NCI-H2196 (cell line): ENCODE measurements around the gene LAMTOR1.

Source experiments
- DNase-seq: peaks from one replicate; lab custom pipeline; 2025; ENCODE audit not compliant: unreplicated experiment; lab: John Stamatoyannopoulos, UW

The LAMTOR1 gene

DNA sequence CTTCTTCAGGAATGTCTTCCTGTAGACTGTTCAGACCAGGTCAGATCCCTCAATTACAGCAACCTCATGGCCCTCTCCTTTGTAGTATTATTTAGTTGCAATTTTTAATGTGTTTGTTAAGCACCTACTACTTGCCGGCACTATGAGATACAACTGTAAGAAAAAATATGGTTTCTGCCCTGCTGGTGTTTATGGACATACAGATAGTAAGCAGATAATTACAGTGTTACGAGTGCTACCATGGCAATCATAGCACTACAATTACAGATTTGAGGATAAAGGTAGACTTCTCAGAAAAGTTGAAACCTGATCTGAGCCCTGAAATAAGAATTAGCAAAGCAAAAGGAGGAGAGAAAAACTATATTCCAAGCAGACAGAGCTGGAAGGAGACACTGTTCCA lies 19.7 kb downstream of the LAMTOR1 start:
- DNase-seq, result peak; percentile 36

DNA sequence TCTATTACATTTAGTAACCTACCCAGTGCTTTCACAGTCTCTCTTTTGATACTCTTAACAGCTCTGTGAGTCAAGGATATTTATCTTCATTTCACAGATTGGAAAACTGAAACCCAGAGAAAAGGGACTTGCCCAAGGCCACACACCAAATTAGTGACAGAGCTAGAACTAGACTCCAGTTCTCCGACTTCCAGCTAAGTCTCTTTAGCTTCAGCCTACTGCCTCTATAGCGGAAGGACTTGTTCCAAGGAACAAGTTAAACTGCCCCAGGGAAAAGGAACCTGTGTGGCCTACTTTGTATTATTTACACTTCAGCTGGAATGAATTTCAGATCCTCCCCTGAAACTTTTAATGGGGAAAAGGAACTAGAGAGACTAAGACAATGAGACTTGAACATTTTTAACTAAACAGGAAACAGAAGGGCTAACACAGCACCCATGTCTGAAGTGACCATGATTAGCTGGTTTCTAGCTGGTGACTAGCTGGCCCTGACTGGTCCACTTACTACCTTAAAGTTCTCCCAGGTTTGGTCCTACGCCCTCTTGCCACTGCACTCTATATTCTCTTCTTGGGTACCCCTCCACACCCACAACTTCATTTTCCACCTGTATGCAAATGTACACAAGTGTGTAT lies 21.2 kb downstream of the LAMTOR1 start:
- DNase-seq, result no peak

DNA sequence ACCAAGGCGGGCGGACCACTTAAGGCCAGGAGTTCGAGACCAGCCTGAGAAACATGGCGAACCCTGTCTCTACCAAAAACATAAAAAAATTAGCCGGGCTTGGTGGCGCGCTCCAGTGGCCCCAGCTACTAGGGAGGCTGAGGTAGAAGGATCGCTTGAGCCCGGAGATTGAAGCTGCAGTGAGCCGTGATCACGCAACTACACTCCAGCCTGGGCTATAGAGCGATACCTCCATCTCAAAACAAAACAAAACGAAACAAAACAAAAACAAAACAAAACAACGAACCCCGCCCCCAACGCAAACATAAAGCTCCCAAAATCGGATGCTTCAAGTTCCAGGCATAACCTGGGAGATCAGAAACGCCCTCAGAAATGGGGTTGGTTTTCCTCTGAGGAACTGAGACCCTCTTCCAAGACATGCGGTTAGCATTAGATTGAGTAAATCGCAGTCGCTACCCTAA lies 21.9 kb downstream of the LAMTOR1 start:
- no peak for DNase-seq

DNA sequence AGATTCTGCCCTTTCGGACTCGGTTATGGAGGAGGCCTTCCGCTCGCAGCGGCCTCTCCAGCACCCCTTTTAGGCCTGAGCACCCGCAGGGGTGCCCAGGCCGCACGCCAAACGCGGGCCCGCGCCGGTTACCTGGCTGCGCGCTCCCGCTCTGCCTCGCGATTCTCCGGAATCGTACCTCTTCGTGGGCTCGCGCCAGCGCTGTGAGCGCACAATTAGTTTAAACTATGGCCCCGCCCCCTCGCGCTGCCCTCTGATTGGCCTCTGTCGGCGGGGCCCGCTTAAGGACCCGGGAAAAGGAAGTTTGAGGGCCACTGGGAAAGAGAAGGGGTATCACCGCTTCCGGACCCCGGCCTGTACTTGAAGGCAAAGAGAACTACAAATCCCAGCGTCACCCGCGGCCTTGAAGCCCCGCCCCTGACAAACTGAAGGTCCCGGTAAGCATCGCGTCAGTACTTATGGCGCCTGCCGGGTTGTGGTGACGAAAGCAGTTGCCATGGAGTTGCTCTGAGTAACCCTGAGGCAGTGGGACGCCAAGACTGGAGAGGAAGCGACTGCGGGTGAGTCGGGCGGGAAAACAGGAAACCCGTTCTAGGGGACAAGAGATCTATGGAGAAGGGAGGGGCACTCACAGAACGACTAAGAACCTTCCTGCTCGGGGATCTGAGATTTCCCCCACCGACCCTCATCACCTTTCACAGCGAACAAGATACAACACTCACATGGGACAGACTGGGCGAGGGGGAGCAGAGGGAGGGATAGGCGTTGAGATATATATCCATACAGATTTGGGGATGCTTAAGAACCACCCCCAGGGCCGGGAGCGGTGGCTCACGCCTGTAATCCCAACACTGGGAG lies 22.5 kb downstream of the LAMTOR1 start, which contains the start of the genes LRRC51 and NUMA1:
TSS of gene LRRC51 (plus strand) at position 525 of the 858 bp plus-strand sequence. CDS start 8,234 bp downstream, outside the sequence.
TSS of gene NUMA1 (minus strand) at position 217 of the 858 bp plus-strand sequence. CDS start 44,599 bp downstream, outside the sequence.
- DNase-seq, result peak; percentile 100

DNA sequence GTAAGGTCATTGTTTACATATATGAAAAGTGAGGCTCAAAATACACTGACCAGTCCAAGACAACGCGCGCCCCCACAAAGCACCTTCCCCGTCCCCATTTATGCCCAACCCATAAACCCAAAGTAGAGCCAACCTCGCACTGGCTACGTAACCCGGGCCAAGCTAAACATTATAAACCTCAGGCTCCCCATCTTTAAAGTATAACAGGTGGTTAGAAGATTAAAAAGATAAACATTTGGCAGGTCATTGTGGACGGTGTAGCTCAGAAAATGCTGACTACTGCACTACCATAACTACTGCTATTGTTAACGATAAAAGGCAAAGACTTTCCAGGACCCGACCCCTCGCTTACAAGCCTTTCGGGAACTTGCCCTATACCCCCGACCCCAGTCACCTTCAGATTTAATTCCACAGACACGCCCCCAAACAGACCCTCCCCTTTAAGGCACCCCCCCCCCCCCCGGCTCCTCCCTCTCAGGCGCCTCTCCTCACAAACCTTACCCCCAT lies 23.2 kb downstream of the LAMTOR1 start:
- no peak for DNase-seq

DNA sequence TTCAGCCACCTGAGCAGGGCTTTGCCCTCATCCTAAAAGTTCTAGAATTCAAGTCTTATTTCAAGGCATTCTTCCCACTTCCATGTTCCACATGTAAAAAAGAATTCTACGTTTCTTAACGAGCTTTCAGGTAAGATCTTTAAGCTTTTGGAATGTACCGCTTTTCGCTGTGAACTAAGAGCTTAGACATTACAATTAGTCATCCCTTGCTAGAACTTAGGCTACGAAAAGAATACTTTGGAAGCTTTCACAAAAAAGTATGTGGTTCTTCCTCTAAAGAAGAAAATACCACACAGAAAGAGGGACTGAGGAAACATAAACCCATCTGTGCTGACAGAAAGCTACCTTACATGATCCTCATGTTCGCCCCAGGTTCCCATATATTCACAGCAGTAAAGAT lies 24.6 kb downstream of the LAMTOR1 start:
- no peak for DNase-seq

DNA sequence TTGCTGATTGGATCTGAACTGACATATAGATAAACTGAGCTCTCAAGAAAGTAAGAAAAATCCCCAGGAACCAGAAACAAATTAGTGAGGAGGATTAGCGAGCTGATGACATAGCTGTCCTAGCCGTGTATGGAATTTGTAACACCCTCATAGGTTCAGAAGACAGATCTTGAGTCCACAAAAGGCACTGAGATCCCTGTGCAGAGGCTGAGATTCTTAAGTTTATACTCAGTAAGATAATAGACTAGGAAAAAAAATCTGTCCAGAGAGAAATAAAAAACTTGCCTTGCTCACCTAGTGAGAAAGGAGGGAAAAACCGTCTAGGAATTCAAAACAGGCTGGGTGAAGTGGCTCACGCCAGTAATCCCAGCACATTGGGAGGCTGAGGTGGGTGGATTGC lies 27.3 kb downstream of the LAMTOR1 start:
- no peak for DNase-seq

DNA sequence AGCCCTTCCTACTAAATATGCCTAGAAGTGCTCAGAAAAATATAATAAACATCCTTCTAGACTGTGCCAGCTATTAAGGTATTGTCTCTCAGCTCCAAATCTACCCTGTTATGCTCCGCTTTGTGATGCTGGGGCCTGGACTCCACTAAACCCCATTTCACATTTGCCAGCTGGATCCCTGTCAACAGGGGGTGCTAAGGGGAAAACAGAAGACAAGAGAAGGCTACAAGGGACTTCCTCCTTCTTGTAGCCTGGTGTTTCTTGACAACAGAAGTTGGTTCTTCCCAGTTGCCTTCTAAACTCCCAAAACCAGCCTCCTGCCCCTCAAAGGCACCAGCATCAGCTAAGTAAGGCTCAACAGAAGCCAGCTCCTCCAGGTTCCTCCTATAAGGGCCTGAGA lies 28.0 kb downstream of the LAMTOR1 start:
- DNase-seq, result no peak

DNA sequence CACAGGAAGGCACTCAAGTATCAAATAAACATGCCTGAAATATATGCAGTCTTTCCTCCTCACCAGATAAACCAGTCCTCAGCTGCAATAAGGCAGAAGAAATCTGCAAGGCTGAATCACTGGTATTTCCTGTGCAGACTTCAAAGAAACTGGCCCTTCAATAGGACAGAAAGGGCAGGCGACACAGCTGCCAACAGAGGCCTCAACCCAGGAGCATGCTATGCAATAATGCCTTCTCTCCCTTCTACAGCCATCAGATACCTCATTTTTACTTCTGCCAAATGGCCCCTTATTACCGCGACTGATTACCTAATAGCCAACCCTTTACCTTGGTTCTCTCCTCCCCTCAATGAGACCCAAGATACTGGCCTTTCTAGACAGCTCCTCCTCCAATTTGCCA lies 30.7 kb downstream of the LAMTOR1 start:
- peak; percentile 46 for DNase-seq

DNA sequence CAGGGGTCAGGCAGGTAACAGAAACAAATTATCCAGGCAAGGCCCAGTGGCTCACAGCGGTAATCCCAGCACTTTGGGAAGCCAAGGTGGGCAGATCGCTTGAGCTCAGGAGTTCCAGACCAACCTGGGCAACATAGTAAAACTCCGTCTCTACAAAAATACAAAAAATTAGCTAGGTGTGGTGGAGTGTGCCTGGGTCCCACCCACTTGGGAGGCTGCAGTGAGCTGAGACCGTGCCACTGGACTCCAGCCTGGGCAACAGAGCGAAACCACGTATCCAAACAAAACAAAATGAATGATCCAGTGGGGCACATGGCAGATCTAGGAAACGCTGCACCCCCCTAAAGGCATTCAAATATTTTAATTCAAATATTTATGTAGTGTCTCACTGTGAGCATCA lies 32.6 kb downstream of the LAMTOR1 start:
- DNase-seq, result no peak

DNA sequence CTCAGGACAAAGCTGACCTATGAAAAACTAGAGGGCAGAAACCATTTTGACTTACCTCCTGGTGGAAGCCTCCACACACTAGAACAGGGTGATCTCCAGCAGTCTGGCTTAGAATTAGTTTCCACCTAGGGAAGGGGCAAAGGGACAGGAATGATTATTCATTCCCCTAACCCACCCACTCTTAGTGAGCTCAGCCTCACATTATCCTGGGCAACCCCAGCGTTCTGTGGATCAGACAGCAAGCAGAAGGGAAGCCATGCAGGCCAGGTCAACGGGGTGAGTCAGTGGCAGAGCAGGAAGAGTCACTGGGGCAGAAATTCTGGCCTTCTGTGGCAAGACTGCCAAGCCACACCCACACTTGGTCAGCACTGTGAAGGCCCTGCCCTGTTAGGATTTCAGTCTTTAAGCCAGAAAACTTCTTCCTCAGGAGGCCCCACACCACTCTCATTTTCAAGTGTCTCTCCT lies 33.3 kb downstream of the LAMTOR1 start:
- peak; percentile 61 for DNase-seq

DNA sequence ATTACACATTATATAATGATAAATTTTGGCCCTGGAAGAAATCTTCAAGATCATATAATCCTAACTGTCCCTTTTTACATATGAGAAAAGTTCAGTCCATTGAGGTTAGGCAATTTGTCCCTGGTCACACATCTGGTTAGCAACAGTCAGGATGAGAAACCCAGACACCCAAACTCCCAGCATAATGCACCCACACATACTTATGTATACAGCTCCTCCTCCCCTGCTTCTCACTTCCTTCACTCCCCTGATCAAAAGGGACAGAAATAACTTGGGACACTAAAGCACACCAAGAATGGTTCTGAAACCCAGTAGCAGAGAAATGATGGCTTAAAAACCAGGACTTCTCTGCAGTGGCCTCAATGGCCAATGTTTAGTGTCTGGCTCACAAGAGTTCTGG lies 33.9 kb downstream of the LAMTOR1 start:
- DNase-seq, result no peak

DNA sequence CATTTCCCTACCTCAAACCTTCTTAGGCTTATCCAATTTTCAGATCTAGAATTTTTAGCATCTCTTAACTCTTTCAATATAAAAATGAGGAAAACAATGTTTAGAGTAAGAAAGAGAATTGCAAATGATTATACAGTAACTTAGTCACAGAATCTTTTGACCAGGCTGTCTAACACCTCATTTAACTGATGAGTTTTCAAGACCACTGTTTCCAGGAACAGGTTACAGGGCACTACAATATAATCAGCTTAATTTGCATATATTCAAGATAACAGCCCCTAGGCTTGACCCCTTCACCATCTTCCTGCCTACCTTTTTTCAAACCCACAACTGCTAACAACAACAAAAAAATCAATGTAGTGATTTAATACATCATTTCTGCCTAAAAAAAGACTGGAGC lies 35.4 kb downstream of the LAMTOR1 start:
- no peak for DNase-seq

DNA sequence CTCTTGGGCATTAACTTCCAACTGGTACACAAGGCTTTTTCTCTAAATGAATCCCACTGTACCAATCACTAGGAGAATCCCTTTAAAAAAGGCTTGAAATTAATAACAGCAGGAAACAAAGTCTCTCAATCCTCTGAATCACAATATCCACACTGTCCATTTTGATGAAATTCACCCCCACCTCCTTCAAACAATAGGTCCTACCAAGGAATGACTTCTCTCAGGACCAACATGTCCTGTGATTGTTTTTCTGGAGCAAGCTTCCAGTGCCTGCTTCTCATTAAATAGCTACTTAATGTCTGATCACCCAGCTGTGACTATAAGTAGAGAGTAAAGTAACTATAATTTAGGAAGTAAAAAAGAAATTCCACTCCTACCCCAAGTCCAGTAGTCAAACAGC lies 35.8 kb downstream of the LAMTOR1 start:
- DNase-seq, result no peak

DNA sequence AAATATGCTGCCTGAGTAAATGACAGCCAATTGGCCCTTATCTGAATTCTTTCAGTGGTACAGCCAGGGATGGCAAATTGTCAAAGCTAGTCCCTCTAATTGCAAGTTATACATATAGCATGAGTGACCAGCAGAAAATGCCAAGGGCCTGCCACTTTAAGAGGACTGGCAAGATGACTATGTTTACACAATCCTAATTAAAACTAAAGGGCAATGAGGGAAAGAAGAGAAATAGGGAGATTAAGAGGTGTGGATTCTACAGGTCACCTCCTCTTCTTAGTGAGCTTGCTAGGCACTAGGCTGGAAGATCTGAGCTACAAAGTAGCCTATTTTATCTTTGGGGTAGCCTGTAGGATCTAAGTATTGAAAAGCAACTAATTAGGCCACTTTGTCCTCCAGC lies 36.2 kb downstream of the LAMTOR1 start:
- DNase-seq, result no peak

DNA sequence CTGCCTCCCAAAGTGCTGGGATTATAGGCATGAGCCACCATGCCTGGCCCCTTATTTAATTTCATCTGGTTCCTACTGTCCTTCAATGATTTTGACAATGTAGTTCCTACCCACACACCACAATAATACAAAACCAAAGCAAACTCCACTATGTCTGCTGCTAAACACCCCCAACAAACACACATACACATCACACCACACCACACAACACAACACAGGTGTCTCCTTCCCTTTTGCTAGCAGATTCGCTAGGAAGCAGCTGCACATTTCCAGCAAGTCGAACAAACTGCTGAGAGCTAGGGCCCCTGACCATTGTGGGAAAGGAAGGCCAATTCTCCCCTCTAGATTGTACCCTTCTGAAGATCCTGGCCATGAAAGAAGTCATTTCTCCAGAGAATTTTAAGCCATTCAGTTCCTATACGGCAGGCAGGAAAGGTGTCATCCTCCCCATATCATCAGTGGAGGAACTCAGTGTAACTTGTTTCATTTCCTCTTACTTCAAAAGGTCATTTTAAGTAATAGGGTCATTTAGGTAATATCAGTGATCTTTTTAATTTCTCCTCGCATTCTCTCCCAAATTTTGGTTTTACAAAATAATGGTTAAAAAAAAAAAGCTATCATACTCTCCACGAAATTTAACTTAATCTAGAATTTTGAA lies 41.2 kb downstream of the LAMTOR1 start:
- no peak for DNase-seq

DNA sequence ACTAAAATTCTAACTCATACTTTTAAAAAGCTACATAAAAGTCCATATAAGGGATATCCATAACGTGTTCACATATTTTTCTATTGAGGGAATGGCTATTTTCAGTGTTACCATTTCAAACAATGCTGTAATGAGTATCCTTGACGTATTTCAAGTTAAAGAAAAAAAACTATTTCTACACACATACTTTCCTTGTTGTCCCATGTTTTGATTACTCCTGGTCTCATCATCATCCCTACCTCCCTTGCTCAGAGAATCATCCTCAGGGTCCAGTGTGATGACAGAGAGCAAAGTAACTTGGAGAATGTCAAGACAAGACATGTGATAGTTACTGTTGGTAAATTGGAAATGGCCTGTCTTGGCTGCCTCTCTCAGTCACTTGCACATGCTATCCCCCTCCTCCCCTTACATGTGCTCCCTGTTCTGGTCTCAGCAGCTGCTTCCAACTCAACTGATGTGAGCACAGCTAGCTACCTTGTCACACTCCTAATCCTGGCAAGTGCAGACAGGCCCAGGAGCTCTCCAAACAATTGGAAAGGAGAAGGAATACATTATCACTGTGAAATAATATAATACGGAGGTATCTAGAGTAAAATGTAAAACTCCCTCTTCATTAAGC lies 44.6 kb downstream of the LAMTOR1 start:
- peak; percentile 15 for DNase-seq

DNA sequence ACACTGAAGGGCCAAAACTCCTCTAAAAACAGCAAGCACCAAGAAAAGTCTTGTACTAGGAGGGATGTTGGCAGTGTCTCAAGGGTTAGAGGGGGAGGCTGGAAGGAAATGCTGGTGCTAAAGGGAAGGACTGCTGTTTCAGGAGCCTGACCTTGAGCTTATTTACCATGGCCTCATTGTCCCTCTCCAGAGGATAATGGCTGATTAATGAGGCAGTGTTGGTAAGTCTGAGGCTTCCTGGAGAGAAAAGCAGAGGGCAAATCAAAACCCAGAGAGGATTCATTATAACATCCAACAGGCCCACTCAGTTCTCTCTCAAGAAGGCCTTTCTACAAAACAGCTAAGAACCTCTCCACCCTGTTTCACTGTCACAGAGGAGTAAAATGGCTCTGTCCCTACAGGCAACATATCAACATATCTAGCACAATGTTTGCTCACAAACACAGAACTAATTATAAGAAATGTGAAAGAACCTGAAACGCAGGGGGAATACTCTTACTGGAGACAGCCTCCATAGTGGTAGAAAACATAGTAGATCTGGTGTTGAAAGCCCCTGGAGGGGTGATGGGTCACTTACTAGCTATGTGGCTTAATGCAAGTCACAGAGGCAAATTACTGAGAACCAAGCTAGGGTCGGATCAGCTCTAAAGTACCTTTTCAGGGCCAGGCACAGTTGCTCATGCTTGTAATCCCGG lies 54.2 kb downstream of the LAMTOR1 start:
- no peak for DNase-seq
